RKO (cell line): ENCODE measurements around the gene PALMD.

Experiments used
- DNase-seq: peaks from one replicate; pipeline ENCODE4 v3.0.0-alpha.2; 2016; ENCODE audit warnings: low spot score

PALMD gene

GRCh38 chr1:99696616-99697015, 50.7 kb downstream of the PALMD start:
- DNase-seq = no peak

- DNase-seq = no peak
These were observed 51.7 kb downstream of the PALMD start for GRCh38 chr1:99697580-99697979.

- DNase-seq = no peak
These were observed 54.1 kb downstream of the PALMD start for GRCh38 chr1:99700020-99700419.

DNA sequence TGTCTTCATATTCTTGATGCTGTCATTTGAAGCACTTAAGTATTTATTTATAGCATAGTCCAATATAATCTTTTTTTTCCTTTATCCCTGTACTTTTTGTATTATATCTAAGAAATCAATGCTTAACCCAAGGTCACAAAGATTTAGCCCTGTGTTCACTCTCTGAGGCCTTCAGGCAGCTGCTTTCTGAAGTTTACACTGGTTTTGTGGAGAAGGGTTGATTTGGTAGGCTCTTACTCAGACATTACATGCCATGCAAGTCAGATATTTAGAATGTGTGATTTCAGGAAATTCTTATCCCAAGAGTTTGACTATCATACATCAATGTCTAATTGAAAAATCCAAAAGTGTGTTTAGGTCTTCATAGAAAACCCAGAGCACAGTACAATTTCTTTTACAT, 56.3 kb downstream of the PALMD start:
- DNase-seq = no peak

DNA sequence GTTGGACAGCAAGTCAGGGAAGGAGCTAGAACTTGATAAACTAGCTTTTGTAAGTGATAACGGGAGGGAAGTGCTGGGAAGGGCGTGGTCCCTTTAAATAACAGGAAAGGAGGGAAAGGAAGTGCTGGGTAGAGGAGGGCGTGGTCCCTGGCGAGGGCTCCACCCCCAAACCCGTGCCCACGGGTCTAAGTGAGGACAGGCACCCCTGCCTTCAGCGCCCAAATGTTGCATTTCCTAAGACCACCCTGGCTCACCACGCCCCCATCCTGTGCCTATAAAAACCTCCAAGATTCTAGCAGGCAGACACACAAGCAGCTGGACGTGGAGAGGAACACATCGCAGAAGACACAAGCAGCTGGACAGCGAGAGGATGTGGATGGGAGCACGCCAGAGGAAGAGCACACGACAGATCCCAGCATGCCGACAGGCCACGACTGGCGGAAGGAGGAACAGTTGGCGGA, 58.5 kb downstream of the PALMD start:
- DNase-seq = no peak

DNA sequence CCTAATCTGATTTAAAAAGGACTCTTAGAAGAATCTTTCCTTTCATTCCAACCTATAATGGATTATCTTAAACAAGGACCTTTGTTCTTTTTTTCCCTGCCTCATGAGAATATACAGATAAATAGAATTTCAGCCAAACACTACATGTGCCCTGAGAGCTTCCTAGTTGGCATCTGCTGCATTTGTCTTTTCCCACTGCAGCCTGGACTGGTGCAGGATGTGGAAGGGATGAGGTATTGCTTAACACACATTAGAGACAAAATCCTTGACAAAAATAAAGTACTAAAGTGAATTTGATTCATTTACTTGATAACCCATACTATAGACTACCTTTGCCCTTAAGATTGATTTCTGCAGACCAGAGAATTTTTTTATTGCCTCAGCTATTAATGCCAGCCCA, 59.5 kb downstream of the PALMD start:
- DNase-seq = no peak

DNA sequence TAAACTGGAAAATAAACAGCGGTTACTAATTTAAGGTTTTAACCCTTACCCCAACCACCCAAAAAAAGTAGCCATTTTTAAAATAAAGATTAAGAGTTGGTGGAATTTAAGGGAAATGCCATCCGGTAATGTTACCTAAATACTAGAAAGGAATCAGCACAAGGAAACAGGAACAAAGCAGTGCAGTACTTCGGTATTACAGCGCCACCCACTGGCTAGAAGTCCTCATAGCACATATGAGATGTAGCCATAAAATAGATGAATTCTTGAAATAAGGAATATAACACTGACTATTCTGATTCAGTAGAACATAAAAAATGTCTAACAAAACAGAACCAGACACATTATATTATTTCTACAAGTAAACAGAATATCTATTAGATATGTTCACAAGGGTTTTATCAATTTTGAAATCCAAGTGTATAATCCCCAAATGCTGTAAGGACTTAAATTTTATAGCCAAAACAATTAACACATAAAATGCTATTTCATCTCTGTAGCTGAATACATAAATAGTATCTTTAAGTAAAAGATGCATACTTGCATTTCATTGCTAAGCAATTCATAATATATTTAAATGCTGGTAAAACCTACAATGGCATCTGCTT, 61.7 kb downstream of the PALMD start:
- DNase-seq = peak; percentile 77

DNA sequence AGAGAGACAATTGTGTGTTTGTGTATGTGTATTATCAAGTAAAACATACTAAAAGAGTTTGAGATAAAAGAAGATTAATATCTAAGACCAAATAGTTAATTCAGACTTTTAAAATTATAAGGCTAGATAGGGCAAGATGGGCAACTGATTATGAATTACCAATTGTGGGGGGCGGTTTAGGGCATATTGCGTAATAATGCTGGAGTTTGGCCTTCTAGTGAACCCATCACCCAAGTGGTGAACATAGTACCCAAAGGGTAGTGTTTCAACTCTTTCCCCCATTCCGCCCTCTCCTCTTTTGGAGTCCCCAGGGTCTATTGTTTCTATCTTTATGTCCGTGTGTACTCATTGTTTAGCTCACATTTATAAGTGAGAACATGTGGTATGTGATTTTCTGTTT, 65.1 kb downstream of the PALMD start:
- no peak for DNase-seq

- DNase-seq = no peak
These were observed 67.1 kb downstream of the PALMD start for GRCh38 chr1:99713006-99713405.

DNA sequence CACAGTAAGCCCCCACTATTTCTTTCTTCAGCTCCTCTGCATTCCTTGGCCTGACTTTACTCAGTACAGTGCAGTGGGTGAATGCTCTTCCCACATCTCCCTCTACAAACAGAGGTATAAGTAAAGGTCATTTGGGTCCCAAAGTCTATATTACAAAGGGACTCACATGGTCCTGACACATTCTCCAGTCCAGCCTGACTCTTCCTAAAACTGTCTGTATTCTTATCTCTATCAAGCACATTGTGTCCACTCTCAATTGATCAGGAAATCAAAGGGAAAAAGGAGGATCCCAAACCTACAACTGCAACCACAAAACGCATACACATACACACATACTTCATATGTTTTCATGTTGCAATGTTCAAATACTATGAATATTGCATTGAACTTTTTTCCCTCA, 71.1 kb downstream of the PALMD start:
- no peak for DNase-seq

DNA sequence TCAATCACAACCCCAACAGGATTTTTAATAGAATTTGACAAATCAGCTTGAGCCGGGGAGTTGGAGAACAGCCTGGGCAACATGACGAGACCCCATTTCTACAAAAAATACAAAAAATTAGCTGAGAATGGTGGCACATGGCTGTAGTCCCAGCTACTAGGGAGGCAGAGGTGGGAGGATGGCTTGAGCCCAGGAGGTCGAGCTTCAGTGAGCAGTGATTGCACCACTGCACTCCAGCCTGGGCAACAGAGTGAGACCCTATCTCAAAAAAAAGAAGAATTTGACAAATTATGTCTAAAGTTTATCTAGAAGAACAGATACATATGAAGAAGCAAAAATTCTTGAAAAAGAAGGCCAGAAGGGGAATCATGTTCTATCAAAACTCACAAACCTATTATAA, 77.3 kb downstream of the PALMD start:
- DNase-seq = no peak

DNA sequence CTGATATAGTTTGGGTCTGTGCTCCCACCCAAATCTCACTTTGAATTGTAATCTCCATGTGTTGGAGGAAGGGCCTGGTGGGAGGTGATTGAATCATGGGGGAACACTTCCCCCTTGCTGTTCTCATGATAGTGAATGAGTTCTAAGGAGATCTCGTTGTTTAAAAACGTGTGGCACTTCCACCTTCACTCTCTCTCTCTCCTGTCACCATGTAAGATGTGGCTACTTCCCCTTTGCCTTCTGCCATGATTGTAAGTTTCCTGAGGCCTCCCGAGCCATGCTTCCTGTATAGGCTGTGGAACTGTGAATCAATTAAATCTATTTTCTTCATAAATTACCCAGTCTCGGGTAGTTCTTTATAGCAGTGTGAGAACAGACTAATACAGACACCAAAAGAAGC, 80.1 kb downstream of the PALMD start:
- no peak for DNase-seq

DNA sequence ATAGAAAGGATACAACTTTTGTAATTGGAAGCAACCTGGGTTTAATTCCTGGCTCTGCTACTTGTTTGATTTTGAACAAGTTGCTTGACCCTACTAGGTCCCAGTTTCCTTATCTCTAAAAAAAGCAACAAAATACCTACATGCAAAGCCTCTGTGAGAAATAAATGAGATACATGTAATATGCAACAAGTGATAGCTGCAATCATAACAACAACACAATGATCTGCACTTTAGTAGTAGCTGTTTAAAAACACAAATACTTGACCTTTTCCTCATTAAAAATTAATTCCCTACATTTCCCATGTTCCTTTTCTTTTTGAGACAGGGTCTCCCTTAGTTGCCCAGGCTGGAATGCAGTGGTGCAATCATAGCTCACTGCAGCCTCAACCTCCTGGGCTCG, 80.5 kb downstream of the PALMD start:
- no peak for DNase-seq

- DNase-seq = no peak
These were observed 80.9 kb downstream of the PALMD start for GRCh38 chr1:99726818-99727217.

DNA sequence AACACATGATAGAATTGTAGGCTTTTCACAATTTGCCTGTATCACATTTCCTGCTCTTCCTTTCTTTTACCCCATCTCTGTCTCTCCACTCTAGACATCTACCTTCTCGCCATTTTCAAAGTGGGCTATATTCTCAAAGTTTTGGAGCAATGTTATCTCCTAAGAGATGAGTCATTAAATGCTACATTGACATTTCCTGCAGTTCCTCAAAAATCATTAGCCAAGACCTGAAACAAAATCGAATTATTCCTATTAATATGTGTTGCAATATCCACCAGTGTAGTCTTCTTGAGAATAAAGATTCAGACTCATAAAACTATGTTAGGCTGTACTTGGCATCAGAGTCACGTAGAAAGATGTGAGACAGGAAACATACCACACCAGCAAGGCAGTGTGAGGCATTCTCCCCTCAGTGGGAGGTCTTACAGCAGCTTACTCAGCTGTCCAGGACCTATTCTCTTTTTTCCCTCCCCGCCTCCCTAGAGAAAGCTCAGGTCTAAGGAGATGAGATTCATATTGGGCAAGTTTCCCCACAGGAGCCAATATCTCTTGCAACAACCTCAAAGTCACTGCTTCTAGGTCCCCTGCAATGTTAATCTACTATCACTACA, 81.8 kb downstream of the PALMD start:
- no peak for DNase-seq

DNA sequence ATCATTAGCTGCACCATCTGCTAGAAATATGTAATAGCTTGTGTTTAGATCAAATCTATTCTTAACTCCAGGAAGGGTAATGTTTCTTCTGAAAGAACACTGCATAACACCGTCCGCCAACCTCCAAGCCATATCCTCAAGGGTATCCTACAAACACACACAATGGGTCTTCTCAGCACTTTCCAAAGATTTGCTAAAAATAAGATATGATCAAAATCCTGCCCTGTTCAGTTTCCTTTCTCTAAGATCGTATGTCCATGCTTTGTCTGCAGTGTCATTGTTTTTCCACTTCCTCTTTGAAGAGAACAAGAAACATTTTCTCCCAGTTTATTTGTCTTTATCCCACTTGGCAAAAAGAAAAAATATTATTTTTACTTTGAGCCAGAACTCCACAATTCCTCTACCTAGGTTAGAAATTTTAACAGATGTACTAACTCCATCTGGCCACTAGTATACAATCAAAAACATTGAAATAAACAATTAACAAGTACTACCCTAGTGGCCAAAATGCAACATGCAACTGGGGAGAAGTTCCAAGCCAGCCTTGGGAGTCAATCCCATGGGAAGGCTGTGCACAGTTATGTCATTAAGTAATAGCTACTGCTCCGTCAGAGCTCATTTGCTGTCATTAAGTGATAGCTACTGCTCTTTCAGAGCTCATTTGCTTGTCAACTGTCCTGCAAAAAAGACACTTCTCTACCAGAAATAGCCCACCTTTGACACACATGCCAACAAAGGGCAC, 82.8 kb downstream of the PALMD start:
- peak; percentile 75 for DNase-seq

DNA sequence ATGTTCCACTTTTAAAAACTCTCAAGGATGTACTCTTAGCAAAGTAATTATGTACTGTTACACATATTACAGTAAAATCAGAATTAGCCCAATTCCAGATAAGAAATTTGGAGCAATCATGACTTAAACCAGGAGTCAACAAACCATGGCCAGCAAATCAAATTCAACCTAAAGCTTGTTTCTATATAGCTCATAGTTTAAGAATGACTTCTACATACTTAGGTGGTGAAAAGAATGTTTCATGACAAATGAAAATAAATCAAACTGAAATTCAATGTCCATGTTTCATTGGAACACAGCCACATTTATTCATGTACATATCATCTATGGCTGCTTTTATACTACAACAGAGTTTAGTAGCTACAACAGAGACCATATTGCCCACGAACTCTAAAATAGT, 85.5 kb downstream of the PALMD start:
- DNase-seq = peak; percentile 21

DNA sequence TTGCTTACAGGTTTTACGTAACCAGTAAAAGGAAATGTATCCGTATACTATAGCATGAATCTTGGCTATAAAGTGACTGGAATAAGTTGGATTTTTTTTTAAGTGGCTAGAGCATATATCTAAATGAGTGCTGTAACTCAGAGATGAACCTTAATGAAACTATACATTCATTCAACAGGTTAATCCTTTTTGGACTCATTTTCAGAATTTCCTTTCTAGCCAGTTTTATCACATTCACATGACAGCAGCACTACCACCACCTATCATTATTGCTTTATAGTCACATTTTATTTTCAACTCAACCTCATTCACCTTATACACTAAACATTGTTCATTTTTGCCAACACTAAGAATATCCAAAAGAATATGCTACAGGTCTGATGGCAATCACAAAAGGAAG, 89.9 kb downstream of the PALMD start:
- DNase-seq = no peak

- DNase-seq = peak; percentile 67
These were observed 91.1 kb downstream of the PALMD start for GRCh38 chr1:99737016-99737415.

DNA sequence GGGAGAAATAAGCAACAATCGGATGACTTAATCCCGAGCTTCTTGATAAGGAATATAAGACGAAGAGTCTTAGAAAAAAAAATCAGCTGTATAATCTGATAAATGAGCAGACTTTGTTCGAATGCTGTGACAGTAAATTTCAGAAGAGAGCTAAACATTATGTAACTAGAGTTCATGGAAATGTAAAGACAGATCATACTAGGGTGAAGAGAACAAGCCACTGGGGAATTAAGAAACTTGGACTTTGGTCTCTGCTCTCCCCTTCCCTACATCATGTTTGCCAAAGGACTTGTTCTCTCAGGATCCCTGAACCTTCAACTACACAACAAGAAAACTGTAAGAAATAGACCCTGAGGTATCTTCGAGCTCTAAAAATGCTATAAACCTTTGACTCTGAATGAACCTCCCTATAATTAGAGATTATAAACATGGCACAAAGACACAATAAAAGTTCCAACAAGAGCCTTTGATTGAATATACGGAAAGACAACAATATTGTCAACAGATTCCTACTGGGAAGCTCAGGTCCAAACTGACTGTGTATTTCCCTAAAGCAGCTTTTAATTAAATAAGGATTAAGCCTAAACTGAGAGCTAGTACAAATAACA, 93.0 kb downstream of the PALMD start:
- DNase-seq = no peak

DNA sequence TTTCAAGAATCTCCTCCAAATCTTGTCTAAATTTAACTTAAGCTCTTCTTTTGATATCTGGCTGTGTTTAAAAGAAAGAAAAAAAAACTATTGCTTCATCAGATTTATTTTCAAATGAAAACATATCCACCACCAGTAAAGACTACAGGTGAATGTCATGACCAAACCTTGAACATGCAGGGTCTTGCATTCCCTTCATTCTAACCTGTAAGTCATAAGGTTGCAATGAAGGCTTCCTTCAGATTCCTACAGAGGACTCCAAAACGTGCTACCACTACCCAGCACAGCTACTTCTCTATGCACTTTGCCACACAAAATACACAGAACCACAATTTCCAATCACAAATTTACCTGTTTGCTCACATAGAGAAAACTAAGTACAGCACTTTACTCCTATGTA, 94.2 kb downstream of the PALMD start:
- no peak for DNase-seq
